Osteoblast (primary cell): Measurements from ENCODE around the gene SYNE3. TPM values are rescaled to one million over a fixed set of nuclear protein-coding genes. Genes with fewer than 3 reads are reported as not detected.
A peak's percentile ranks its signal among the peaks of the same experiment; 100 is the strongest.

Experiments
- DNase-seq: peaks from one replicate; pipeline ENCODE4 v3.0.0; 2011; ENCODE audit warnings: low spot score, mixed read lengths; ENCODE audit not compliant: insufficient read length; ENCODE audit errors: missing footprints
- H2AFZ ChIP-seq: 2 replicates; pipeline ENCODE4 v1.6.0; 2011; ENCODE audit warnings: mild to moderate bottlenecking, low read length
- H3K27ac ChIP-seq: 2 replicates; pipeline ENCODE4 v1.5.1; 2011; ENCODE audit warnings: mild to moderate bottlenecking, low read depth, low read length, moderate library complexity
- H3K27me3 ChIP-seq: 2 replicates; pipeline ENCODE4 v1.6.0; 2012; ENCODE audit warnings: mild to moderate bottlenecking, control low read depth, inconsistent platforms, low read length, moderate library complexity; ENCODE audit not compliant: insufficient read depth
- H3K36me3 ChIP-seq: 2 replicates; pipeline ENCODE4 v1.5.1; 2011; ENCODE audit warnings: mild to moderate bottlenecking, low read length, control low read depth, moderate library complexity; ENCODE audit not compliant: insufficient read depth
- H3K4me1 ChIP-seq: 2 replicates; pipeline ENCODE4 v1.5.1; 2011; ENCODE audit warnings: mild to moderate bottlenecking, low read length, control low read depth, moderate library complexity; ENCODE audit not compliant: insufficient read depth
- H3K4me2 ChIP-seq: 2 replicates; pipeline ENCODE4 v1.6.0; 2011; ENCODE audit warnings: mild to moderate bottlenecking, low read length; ENCODE audit not compliant: insufficient read depth
- H3K4me3 ChIP-seq: fragments of 200-600 bp; sonication (generic); 3 replicates; pipeline ENCODE4 v1.5.1; 2012; ENCODE audit warnings: mild to moderate bottlenecking, low read length, inconsistent platforms; ENCODE audit not compliant: insufficient read depth
- H3K79me2 ChIP-seq: 2 replicates; pipeline ENCODE4 v1.6.0; 2012; ENCODE audit warnings: mild to moderate bottlenecking, low read length, control low read depth, inconsistent platforms; ENCODE audit not compliant: insufficient read depth
- H3K9me3 ChIP-seq: 2 replicates; pipeline ENCODE4 v1.5.1; 2011; ENCODE audit warnings: low read depth, low read length, control low read depth
- H4K20me1 ChIP-seq: 2 replicates; pipeline ENCODE4 v1.6.0; 2012; ENCODE audit warnings: mild to moderate bottlenecking, low read length, control low read depth; ENCODE audit not compliant: insufficient read depth
- CTCF ChIP-seq: IDR thresholded peaks from 2 replicates; pipeline ENCODE4 v1.5.1; 2011; ENCODE audit warnings: mild to moderate bottlenecking, low read depth, low read length, moderate library complexity; ENCODE audit errors: extremely low read depth
- total RNA-seq: library from RNA; depleted of rRNA; stranded (reverse); fragments of >200 nt; gene quantifications from 2 replicates; pipeline ENCODE4 v1.2.3, GENCODE V29; 2012

SYNE3 gene
- total RNA-seq, 1 donor = 23.9 TPM

GRCh38 chr14:95505030-95505589, 11.3 kb downstream of the SYNE3 start:
- no peak for TF ChIP-seq CTCF
- no peak for DNase-seq

GRCh38 chr14:95504135-95505029, 12.1 kb downstream of the SYNE3 start:
- no peaks in the 10 kb centered on the region for H3K36me3 ChIP-seq
- no peak overlapping the region for H3K4me3 ChIP-seq
- no peaks in the 10 kb centered on the region for H4K20me1 ChIP-seq
- TF ChIP-seq CTCF = no peak
- peaks cover 47% of the 10 kb centered on the region for H3K79me2 ChIP-seq
- peak overlapping the region; percentile 51 for H3K4me2 ChIP-seq
- H2AFZ ChIP-seq = no peak overlapping the region
- peaks cover 46% of the 10 kb centered on the region for H3K4me1 ChIP-seq
- H3K9me3 ChIP-seq = no peaks in the 10 kb centered on the region
- DNase-seq = peak; percentile 88
- H3K27me3 ChIP-seq = no peaks in the 10 kb centered on the region
- peak overlapping the region; percentile 57 for H3K27ac ChIP-seq

More at GRCh38 chr14:95505030-95505589, 11.3 kb downstream of the SYNE3 start:
- H3K36me3 ChIP-seq = no peaks in the 10 kb centered on the region
- no peaks in the 10 kb centered on the region for H3K9me3 ChIP-seq
- no peaks in the 10 kb centered on the region for H4K20me1 ChIP-seq
- H2AFZ ChIP-seq = no peak overlapping the region
- H3K4me2 ChIP-seq = no peak overlapping the region
- H3K27me3 ChIP-seq = no peaks in the 10 kb centered on the region
- H3K79me2 ChIP-seq = peaks cover 52% of the 10 kb centered on the region
- H3K4me3 ChIP-seq = no peak overlapping the region
- H3K4me1 ChIP-seq = peaks cover 46% of the 10 kb centered on the region
- H3K27ac ChIP-seq = peak overlapping the region; percentile 57

GRCh38 chr14:95503365-95504134, 12.9 kb downstream of the SYNE3 start:
- no peak for DNase-seq
- Histone ChIP-seq H3K27me3 (no peaks in the 10 kb centered on the region), H4K20me1 (no peaks in the 10 kb centered on the region), H2AFZ (no peak overlapping the region), H3K79me2 (peaks cover 46% of the 10 kb centered on the region), H3K27ac (no peak overlapping the region), H3K4me1 (peaks cover 46% of the 10 kb centered on the region), H3K36me3 (no peaks in the 10 kb centered on the region), H3K9me3 (no peaks in the 10 kb centered on the region), H3K4me2 (no peak overlapping the region), H3K4me3 (no peak overlapping the region)
- TF ChIP-seq CTCF = no peak
